ENCODE measurements around the gene NAT16.

DNA sequence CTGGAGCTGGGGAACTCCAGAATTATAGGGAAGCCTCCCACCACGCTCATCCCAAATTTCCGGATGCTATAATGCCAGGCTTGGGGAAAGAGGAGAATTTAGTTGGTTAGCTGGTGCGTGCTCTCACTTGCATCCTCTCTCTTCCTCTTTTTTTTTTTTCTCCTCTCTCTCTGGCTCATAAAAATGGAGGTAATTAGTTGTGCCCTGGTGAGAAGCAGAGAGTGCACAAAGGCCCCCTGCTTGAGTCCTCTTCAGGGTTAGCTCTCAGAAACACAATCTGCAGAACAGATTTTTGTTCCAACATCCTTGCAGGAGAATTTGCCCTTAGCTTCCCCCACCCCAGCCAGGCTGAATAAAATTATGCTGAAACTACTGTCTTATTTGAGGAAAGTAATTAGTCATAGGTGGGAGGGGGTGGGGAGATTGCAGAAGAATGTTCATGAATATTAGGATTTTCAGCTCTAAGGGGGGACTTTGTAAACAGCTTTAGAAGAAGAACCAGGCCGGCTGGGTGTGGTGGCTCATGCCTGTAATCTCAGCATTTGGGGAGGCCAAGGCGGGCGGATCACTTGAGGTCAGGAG, 45.6 kb downstream of the NAT16 start:
- TF ChIP-seq POLR2A (IDR thresholded peaks at IDR 0.05; ENCODE audit: low read depth, low read length) = peak; percentile 41
- TF ChIP-seq, protein P1, sequence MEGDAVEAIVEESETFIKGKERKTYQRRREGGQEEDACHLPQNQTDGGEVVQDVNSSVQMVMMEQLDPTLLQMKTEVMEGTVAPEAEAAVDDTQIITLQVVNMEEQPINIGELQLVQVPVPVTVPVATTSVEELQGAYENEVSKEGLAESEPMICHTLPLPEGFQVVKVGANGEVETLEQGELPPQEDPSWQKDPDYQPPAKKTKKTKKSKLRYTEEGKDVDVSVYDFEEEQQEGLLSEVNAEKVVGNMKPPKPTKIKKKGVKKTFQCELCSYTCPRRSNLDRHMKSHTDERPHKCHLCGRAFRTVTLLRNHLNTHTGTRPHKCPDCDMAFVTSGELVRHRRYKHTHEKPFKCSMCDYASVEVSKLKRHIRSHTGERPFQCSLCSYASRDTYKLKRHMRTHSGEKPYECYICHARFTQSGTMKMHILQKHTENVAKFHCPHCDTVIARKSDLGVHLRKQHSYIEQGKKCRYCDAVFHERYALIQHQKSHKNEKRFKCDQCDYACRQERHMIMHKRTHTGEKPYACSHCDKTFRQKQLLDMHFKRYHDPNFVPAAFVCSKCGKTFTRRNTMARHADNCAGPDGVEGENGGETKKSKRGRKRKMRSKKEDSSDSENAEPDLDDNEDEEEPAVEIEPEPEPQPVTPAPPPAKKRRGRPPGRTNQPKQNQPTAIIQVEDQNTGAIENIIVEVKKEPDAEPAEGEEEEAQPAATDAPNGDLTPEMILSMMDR (conservative IDR thresholded peaks at IDR 0.05; ENCODE audit: low read depth, low read length) = no peak
- TF ChIP-seq, protein P2, sequence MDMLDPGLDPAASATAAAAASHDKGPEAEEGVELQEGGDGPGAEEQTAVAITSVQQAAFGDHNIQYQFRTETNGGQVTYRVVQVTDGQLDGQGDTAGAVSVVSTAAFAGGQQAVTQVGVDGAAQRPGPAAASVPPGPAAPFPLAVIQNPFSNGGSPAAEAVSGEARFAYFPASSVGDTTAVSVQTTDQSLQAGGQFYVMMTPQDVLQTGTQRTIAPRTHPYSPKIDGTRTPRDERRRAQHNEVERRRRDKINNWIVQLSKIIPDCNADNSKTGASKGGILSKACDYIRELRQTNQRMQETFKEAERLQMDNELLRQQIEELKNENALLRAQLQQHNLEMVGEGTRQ (IDR thresholded peaks at IDR 0.05; ENCODE audit: low read depth, low read length) = no peak; the same call in 1 of the 2 replicates
